SK-N-SH treated with all-trans-retinoic acid at 6 μM for 48 hours (cell line): Measurements from ENCODE around the gene TMEM131L.

ENCODE experiments used
- ATAC-seq: fragments of 200-7000 bp; cut with Tn5 transposase; 3 replicates; pipeline ENCODE4 v1.9.1; 2020; ENCODE audit warnings: mild to moderate bottlenecking, moderate library complexity
- ARNTL ChIP-seq: fragments of 450-650 bp; formaldehyde crosslinking; IDR thresholded peaks from 2 replicates; pipeline ENCODE4 v1.5.0; 2020; ENCODE audit warnings: low read depth, mild to moderate bottlenecking, moderate library complexity, borderline replicate concordance
- BACH2 ChIP-seq: fragments of 250-450 bp; sonication (Bioruptor Pico); IDR thresholded peaks from 2 replicates; pipeline ENCODE4 v1.9.0; 2021; ENCODE audit warnings: mild to moderate bottlenecking, borderline replicate concordance
- CREB5 ChIP-seq: fragments of 250-450 bp; sonication (Bioruptor Pico); IDR thresholded peaks from 2 replicates; pipeline ENCODE4 v1.5.1; 2020; ENCODE audit warnings: low read depth, mild to moderate bottlenecking, moderate library complexity
- CSDC2 ChIP-seq: fragments of 250-450 bp; sonication (Bioruptor Pico); IDR thresholded peaks from 2 replicates; pipeline ENCODE4 v1.5.0; 2020; ENCODE audit warnings: mild to moderate bottlenecking, moderate library complexity
- CSRNP3 ChIP-seq: fragments of 250-450 bp; sonication (Bioruptor Pico); IDR thresholded peaks from 2 replicates; pipeline ENCODE4 v1.5.1; 2021; ENCODE audit warnings: mild to moderate bottlenecking, moderate library complexity
- ESRRG ChIP-seq: fragments of 250-450 bp; sonication (Bioruptor Pico); IDR thresholded peaks from 2 replicates; pipeline ENCODE4 v1.6.1; 2021; ENCODE audit warnings: mild to moderate bottlenecking
- GLIS3 ChIP-seq: fragments of 250-450 bp; sonication (Bioruptor Pico); IDR thresholded peaks from 2 replicates; pipeline ENCODE4 v1.5.0; 2020; ENCODE audit warnings: mild to moderate bottlenecking, moderate library complexity
- ISL1 ChIP-seq: fragments of 250-450 bp; sonication (Bioruptor Pico); IDR thresholded peaks from 2 replicates; pipeline ENCODE4 v2.1.2; 2022; ENCODE audit warnings: mild to moderate bottlenecking, moderate library complexity
- OSR1 ChIP-seq: fragments of 250-450 bp; sonication (Bioruptor Pico); IDR thresholded peaks from 2 replicates; pipeline ENCODE4 v1.8.0; 2022; ENCODE audit warnings: moderate library complexity, mild to moderate bottlenecking, inconsistent platforms
- PPARA ChIP-seq: fragments of 250-450 bp; sonication (Bioruptor Pico); IDR thresholded peaks from 2 replicates; pipeline ENCODE4 v1.5.0; 2020; ENCODE audit warnings: mild to moderate bottlenecking, borderline replicate concordance
- RARB ChIP-seq: fragments of 250-450 bp; sonication (Bioruptor Pico); IDR thresholded peaks from 2 replicates; pipeline ENCODE4 v1.8.0; 2021; ENCODE audit warnings: mild to moderate bottlenecking, moderate library complexity
- SNAI2 ChIP-seq: fragments of 250-450 bp; sonication (Bioruptor Pico); IDR thresholded peaks from 2 replicates; pipeline ENCODE4 v1.5.0; 2020; ENCODE audit warnings: mild to moderate bottlenecking, moderate library complexity
- TCF4 ChIP-seq: fragments of 250-450 bp; sonication (Bioruptor Pico); IDR thresholded peaks from 2 replicates; pipeline ENCODE4 v1.8.0; 2021; ENCODE audit warnings: mild to moderate bottlenecking, moderate library complexity, borderline replicate concordance
- ZC3H10 ChIP-seq: fragments of 250-450 bp; sonication (Bioruptor Pico); IDR thresholded peaks from 2 replicates; pipeline ENCODE4 v1.5.1; 2021; ENCODE audit warnings: mild to moderate bottlenecking, moderate library complexity
- ZFP3 ChIP-seq: fragments of 250-450 bp; sonication (Bioruptor Pico); IDR thresholded peaks from 2 replicates; pipeline ENCODE4 v1.5.0; 2020; ENCODE audit warnings: mild to moderate bottlenecking, moderate library complexity
- ZFP30 ChIP-seq: fragments of 450-650 bp; formaldehyde crosslinking; IDR thresholded peaks from 2 replicates; pipeline ENCODE4 v1.5.0; 2022; ENCODE audit warnings: mild to moderate bottlenecking, moderate library complexity
- ZNF70 ChIP-seq: fragments of 450-650 bp; formaldehyde crosslinking; IDR thresholded peaks from 2 replicates; pipeline ENCODE4 v1.5.0; 2020; ENCODE audit warnings: mild to moderate bottlenecking, moderate library complexity
- ZNF8 ChIP-seq: fragments of 450-650 bp; formaldehyde crosslinking; IDR thresholded peaks from 2 replicates; pipeline ENCODE4 v1.5.0; 2020; ENCODE audit warnings: mild to moderate bottlenecking, moderate library complexity
- TF ChIP-seq, protein P1 (sequence below): fragments of 250-450 bp; sonication (Bioruptor Pico); IDR thresholded peaks from 2 replicates; pipeline ENCODE4 v1.5.0; 2020; ENCODE audit warnings: mild to moderate bottlenecking, moderate library complexity

TMEM131L gene

GRCh38 chr4:153520227-153520626, 54.1 kb downstream of the TMEM131L start:
- no peak for ATAC-seq
- TF ChIP-seq, protein P1, sequence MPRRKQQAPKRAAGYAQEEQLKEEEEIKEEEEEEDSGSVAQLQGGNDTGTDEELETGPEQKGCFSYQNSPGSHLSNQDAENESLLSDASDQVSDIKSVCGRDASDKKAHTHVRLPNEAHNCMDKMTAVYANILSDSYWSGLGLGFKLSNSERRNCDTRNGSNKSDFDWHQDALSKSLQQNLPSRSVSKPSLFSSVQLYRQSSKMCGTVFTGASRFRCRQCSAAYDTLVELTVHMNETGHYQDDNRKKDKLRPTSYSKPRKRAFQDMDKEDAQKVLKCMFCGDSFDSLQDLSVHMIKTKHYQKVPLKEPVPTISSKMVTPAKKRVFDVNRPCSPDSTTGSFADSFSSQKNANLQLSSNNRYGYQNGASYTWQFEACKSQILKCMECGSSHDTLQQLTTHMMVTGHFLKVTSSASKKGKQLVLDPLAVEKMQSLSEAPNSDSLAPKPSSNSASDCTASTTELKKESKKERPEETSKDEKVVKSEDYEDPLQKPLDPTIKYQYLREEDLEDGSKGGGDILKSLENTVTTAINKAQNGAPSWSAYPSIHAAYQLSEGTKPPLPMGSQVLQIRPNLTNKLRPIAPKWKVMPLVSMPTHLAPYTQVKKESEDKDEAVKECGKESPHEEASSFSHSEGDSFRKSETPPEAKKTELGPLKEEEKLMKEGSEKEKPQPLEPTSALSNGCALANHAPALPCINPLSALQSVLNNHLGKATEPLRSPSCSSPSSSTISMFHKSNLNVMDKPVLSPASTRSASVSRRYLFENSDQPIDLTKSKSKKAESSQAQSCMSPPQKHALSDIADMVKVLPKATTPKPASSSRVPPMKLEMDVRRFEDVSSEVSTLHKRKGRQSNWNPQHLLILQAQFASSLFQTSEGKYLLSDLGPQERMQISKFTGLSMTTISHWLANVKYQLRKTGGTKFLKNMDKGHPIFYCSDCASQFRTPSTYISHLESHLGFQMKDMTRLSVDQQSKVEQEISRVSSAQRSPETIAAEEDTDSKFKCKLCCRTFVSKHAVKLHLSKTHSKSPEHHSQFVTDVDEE (CRISPR knock-in tag): no peak
- TF ChIP-seq BACH2 (CRISPR knock-in tag) (no peak), ISL1 (CRISPR knock-in tag) (no peak), CSRNP3 (no peak), SNAI2 (CRISPR knock-in tag) (no peak), OSR1 (no peak), ARNTL (no peak)

DNA sequence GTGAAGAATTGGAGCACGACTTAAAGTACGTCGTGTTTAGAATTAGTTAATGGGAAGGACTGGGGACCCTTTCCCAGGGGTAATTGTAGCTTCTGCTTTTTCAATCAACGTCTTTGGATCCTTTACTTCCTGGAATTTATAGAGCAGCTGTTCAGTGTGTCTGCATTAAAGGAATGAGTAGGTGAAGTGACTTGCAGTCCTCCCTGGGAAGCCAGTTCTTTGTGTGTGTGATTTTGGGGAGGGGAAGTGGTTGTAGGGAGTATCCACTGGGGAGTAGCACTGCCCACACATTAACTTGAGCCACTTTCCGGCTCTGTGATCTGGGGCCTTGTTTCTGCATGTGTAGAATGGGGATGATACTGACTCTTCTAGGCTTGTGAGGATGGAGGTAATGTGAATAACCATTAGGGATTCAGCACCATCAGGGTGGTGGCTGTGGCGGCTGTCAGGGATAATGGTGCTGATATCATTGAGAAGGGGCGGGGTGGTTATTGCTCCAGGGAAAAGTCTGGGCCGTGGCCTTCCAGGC, 54.7 kb downstream of the TMEM131L start:
- no peak for ATAC-seq
- no peak for TF ChIP-seq ZNF8 (CRISPR knock-in tag)
- no peak for TF ChIP-seq GLIS3 (CRISPR knock-in tag)
- TF ChIP-seq RARB: no peak
- no peak for TF ChIP-seq ZC3H10 (CRISPR knock-in tag)
- no peak for TF ChIP-seq ZFP30
- no peak for TF ChIP-seq ZFP3 (CRISPR knock-in tag)
- no peak for TF ChIP-seq ZNF70
- TF ChIP-seq SNAI2 (CRISPR knock-in tag): no peak

- ATAC-seq: no peak
- TF ChIP-seq ZNF8 (CRISPR knock-in tag) (no peak), CSDC2 (CRISPR knock-in tag) (no peak), OSR1 (no peak), ZFP30 (no peak), TCF4 (no peak), ISL1 (CRISPR knock-in tag) (no peak), ARNTL (no peak), BACH2 (CRISPR knock-in tag) (no peak), ESRRG (no peak), ZFP3 (CRISPR knock-in tag) (no peak), ZNF70 (no peak), RARB (no peak), PPARA (CRISPR knock-in tag) (no peak), CREB5 (no peak), CSRNP3 (no peak), ZC3H10 (CRISPR knock-in tag) (no peak)
- TF ChIP-seq, protein P1 (CRISPR knock-in tag): no peak
These were observed 55.3 kb downstream of the TMEM131L start for GRCh38 chr4:153521478-153521877.
